Right atrium auricular region (tissue), 2 donors: ENCODE data around the gene PATL2. TPM values are rescaled to one million over a fixed set of nuclear protein-coding genes. Genes with fewer than 3 reads are reported as not detected.

ENCODE experiments used
- DNase-seq: peaks from one replicate; pipeline ENCODE4 v3.0.0-alpha.2; 2019; ENCODE audit warnings: low spot score
- H3K27ac ChIP-seq, 2 donors: fragments of 200-600 bp; sonication (generic); 1 replicate in 1 of 2; 2 replicates in 1 of 2; pipeline ENCODE4 v1.5.1; 2016 to 2019
- H3K27me3 ChIP-seq, 2 donors: fragments of 200-600 bp; sonication (generic); one replicate each; pipeline versions ENCODE4 v1.5.1 to v1.6.0; 2017 to 2019
- H3K36me3 ChIP-seq: fragments of 200-600 bp; sonication (generic); one replicate; pipeline ENCODE4 v1.5.1; 2016
- H3K4me1 ChIP-seq, 2 donors: fragments of 200-600 bp; sonication (generic); one replicate each; pipeline versions ENCODE4 v1.5.1 to v1.6.0; 2017 to 2019
- H3K4me3 ChIP-seq, 2 donors: fragments of 200-600 bp; sonication (generic); 1 replicate in 1 of 2; 2 replicates in 1 of 2; pipeline ENCODE4 v1.5.1; 2017 to 2019; ENCODE audit warnings: mild to moderate bottlenecking in 1 of 2, moderate library complexity in 1 of 2
- H3K9me3 ChIP-seq, 2 donors: fragments of 200-600 bp; sonication (generic); one replicate each; pipeline ENCODE4 v1.5.1; 2019
- total RNA-seq, 2 donors: library from RNA; depleted of rRNA; stranded (reverse); fragments of >200 nt; gene quantifications; one replicate each; pipeline ENCODE4 v1.1.0, GENCODE V29; 2016
- TF ChIP-seq, protein P1 (sequence below), 2 donors: fragments of 200-600 bp; sonication (generic); IDR thresholded peaks; one replicate each; pipeline ENCODE4 v1.5.1; 2019; ENCODE audit warnings: antibody characterized with exemption in 2 of 2

The PATL2 gene
- total RNA-seq, 2 donors from 2014 or later: 0.75 to 4.5 TPM

DNA sequence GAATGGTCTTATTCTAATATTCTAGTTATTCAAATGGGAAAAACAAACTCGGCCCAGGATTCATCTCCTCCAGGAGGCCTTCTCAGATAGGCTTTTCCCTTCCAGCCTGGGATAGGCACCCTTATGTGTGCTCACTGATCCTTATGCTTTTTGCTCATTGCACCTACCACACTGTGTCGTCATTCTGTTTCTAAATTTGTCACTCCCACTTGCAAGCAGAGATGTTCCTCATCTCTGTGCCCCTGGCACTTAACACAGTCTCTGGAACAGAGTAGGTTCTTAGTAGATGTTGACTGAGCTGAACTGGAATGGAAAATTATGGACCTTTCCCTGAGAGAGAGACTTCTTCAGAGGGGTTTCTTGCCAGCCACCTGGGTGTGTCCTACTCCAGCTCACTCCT, 28.9 kb downstream of the PATL2 start:
- no peaks in the 10 kb centered on the region for H3K27me3 ChIP-seq
- H3K4me1 ChIP-seq: peaks cover 0 to 11% of the 10 kb centered on the region in 2 donors
- H3K4me3 ChIP-seq: no peak overlapping the region
- no peaks in the 10 kb centered on the region for H3K36me3 ChIP-seq
- DNase-seq: no peak
- TF ChIP-seq, protein P1, sequence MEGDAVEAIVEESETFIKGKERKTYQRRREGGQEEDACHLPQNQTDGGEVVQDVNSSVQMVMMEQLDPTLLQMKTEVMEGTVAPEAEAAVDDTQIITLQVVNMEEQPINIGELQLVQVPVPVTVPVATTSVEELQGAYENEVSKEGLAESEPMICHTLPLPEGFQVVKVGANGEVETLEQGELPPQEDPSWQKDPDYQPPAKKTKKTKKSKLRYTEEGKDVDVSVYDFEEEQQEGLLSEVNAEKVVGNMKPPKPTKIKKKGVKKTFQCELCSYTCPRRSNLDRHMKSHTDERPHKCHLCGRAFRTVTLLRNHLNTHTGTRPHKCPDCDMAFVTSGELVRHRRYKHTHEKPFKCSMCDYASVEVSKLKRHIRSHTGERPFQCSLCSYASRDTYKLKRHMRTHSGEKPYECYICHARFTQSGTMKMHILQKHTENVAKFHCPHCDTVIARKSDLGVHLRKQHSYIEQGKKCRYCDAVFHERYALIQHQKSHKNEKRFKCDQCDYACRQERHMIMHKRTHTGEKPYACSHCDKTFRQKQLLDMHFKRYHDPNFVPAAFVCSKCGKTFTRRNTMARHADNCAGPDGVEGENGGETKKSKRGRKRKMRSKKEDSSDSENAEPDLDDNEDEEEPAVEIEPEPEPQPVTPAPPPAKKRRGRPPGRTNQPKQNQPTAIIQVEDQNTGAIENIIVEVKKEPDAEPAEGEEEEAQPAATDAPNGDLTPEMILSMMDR (IDR thresholded peaks at IDR 0.05): no peak
- no peak overlapping the region for H3K27ac ChIP-seq
- H3K9me3 ChIP-seq: no peaks in the 10 kb centered on the region

DNA sequence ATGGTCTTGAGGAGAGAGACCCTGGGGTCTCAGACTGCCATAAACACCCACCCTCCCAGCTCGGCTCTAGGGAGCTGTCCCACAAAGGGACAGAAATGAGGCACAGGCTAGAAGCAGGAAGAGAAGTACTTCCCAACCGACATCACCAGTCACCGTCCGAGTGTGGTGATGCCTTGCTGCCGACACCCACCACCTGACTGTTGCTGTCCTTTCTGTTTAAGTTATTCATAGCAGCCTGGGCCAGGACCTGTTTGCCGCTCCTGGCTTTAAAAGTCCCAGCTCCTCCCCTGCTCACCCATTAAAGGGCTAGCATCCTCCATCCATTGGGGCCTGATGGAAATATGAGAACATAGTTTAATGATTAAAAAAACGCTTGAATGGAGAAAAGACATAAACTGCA, 34.4 kb downstream of the PATL2 start:
- TF ChIP-seq, protein P1 (IDR thresholded peaks at IDR 0.05): no peak
- no peak for DNase-seq
- Histone ChIP-seq H3K4me3 (no peak overlapping the region), H3K4me1 (no peaks in the 10 kb centered on the region), H3K27me3 (no peaks in the 10 kb centered on the region), H3K9me3 (no peaks in the 10 kb centered on the region), H3K27ac (no peak overlapping the region), H3K36me3 (no peaks in the 10 kb centered on the region)

GRCh38 chr15:44675911-44676310, 35.2 kb downstream of the PATL2 start:
- DNase-seq: no peak
- Histone ChIP-seq H3K27me3 (no peaks in the 10 kb centered on the region), H3K9me3 (no peaks in the 10 kb centered on the region), H3K4me3 (no peak overlapping the region), H3K4me1 (no peaks in the 10 kb centered on the region), H3K36me3 (no peaks in the 10 kb centered on the region), H3K27ac (no peak overlapping the region)
- TF ChIP-seq, protein P1 (IDR thresholded peaks at IDR 0.05): no peak

DNA sequence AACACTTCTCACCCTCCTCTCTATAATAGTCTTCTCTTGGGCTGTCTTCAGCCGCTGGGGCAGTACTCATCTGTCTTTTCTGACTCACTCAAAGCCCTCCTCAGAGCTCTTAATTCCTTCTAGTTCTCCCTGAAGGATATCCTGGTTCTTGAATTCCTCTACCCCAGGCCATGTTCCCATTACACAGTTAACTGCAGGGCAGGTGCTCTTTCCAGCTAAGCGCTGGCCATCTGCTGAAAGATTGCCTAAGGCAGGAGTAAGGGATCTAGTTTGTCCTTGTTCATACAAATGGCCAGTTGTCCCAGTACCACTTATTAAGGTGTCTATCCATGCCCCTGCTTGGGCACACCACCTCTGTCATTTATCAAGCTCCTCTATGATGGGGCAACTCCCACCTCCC, 37.5 kb downstream of the PATL2 start:
- Histone ChIP-seq H3K9me3 (no peaks in the 10 kb centered on the region), H3K27me3 (no peaks in the 10 kb centered on the region), H3K36me3 (no peaks in the 10 kb centered on the region), H3K27ac (no peak overlapping the region), H3K4me1 (no peaks in the 10 kb centered on the region), H3K4me3 (no peak overlapping the region)
- DNase-seq: no peak
- TF ChIP-seq, protein P1 (IDR thresholded peaks at IDR 0.05): no peak

- DNase-seq: no peak
- H3K27ac ChIP-seq: no peak overlapping the region
- TF ChIP-seq, protein P1 (IDR thresholded peaks at IDR 0.05): no peak
Observed at GRCh38 chr15:44670087-44670950, 40.8 kb downstream of the PATL2 start.

More at GRCh38 chr15:44670087-44670950, 40.8 kb downstream of the PATL2 start:
- Histone ChIP-seq H3K9me3 (no peaks in the 10 kb centered on the region), H3K4me3 (no peak overlapping the region), H3K36me3 (no peaks in the 10 kb centered on the region), H3K4me1 (no peaks in the 10 kb centered on the region), H3K27me3 (no peaks in the 10 kb centered on the region)
